ENCODE data around the gene ZIC2.

GRCh38 chr13:99974296-99974938, 7.2 kb upstream of the ZIC2 start:
- TF ChIP-seq CTCF (IDR thresholded peaks at IDR 0.05; ENCODE audit: insufficient read depth, low read length) (no peak), POLR2AphosphoS5 (IDR thresholded peaks at IDR 0.05; ENCODE audit: low read depth) (no peak), GABPA (IDR thresholded peaks at IDR 0.05; ENCODE audit: low read depth) (no peak), REST (IDR thresholded peaks at IDR 0.05; ENCODE audit: insufficient replicate concordance, low read depth) (no peak)

All from HL-60 (cell line).